Glomerular visceral epithelial cell (primary cell): ENCODE measurements around the gene FAM170A.

ENCODE experiments used
- DNase-seq: peaks from one replicate; pipeline ENCODE4 v3.0.0-alpha.2; 2016; ENCODE audit errors: extremely low spot score

FAM170A gene, protein sequence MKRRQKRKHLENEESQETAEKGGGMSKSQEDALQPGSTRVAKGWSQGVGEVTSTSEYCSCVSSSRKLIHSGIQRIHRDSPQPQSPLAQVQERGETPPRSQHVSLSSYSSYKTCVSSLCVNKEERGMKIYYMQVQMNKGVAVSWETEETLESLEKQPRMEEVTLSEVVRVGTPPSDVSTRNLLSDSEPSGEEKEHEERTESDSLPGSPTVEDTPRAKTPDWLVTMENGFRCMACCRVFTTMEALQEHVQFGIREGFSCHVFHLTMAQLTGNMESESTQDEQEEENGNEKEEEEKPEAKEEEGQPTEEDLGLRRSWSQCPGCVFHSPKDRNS

DNA sequence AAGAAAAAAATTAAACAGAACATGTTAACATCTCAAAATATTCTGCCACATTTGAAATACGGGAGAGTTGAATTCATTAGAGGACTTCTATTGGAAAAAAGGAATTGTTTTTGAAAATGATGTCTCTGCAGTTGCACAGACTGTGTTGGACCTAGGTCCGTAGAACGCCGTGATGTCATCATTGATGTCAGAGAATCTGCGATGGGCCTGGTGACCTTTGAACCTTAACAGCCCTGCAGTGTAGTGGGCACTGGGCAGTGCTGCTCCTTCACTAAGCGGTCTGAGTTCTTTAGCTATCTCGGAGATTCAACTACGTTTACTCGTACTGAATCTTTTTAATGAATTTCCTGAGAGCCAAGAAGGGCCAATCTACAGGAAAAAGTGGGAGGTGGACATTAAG is at the start of gene FAM170A:
Gene FAM170A, plus strand, starts transcription at position 220 of the 400 bp plus-strand sequence. CDS start 211 bp downstream, outside the sequence.
- DNase-seq, result no peak

- no peak for DNase-seq
These were observed 46.4 kb upstream of the FAM170A start for GRCh38 chr5:119582987-119583386.

DNA sequence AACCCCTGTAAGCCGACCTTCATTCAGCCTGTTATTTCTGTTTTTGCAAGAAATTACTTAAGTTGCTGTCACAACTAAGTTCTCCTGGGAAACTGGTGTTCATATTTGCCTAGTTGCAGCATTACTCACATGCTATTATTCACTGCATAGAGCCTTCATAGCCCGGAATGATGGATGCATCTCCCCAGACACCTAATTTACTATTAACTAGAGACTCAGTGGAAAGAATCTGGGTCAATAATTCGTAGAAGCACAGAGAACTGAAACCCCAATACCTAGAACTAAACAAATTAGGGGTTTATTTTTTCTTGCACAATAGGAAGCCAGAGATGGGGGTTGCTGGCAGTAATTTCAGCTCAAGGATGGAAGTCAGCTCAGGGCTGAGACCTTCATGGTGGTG is 45.7 kb upstream of the FAM170A start:
- DNase-seq, result no peak

- DNase-seq, result no peak
These were observed 33.3 kb upstream of the FAM170A start for GRCh38 chr5:119596046-119596445.

GRCh38 chr5:119597728-119598298 is 31.5 kb upstream of the FAM170A start:
- no peak for DNase-seq

DNA sequence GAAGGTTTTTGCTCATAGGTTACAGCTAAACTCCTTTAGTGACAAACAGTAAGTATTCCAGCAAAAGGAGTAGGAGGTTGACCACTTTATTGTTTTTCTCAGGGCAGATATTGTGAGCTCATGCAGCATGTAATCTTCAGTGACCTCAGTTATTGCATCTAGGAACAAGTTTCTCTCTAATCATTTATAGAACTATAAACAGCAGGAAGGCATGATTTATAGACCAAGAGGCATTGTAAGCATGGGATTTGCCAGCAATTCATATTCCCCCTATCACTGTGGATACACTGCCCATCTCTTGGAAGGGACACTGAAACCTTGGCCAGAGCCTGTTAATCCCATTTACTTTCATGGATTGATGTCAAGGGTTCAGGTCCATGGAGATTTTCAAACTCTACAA is 15.4 kb upstream of the FAM170A start:
- no peak for DNase-seq

DNA sequence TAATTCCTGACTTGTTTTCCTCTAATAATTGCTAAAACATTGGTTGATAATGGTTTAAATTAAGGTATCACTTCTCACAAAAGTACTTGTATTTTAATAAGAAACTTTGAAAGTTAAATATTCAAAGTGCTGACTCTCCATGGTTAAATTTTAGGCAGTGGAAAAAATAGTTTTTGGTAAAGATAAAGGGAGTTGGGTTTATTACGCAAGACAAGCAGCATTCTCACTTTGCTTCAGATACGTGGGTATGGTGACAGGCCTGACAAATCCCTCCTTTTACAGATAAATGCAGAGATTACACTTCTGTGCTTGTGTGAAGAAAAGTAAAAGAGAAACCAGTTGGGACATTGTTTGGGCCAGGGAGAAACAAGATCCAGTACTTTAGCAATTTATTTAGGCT is 14.5 kb upstream of the FAM170A start:
- DNase-seq, result no peak

- no peak for DNase-seq
These were observed 3.3 kb upstream of the FAM170A start for GRCh38 chr5:119626086-119626485.

DNA sequence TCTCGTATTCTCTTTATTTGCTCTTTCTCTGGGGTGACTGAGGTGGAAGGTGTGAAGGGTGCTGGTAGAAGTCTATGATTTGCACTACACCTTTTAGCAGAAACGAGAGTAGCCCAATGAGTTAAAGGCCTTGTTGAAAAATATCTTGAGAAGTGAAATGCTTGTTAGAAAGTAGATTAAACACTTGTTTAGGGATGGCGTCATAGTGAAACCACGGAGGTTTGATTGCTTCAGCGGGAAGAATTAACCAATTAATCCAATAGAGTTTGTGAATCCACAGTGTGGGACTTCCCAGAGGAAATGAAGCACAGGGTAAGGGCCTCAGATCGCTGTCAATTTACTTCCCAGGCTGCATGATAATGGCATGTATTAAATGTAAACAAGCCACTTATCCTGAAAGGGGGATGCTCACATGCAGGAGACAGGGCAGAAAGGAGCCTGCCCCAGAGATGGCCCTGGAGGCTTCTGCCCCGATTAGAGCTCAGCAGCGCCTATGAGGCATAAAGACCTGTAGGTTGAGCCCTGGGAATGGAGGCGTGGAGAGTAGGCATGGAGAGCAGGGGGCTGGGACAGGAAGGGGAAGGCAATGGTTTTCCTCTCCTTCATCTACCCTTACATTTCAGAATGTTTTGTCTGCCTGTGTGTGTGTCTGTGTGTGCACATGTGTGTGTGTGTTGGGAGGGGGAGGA is 1.5 kb downstream of the FAM170A start:
- DNase-seq, result no peak

- DNase-seq, result no peak
These were observed 2.3 kb downstream of the FAM170A start for GRCh38 chr5:119631660-119632059.

DNA sequence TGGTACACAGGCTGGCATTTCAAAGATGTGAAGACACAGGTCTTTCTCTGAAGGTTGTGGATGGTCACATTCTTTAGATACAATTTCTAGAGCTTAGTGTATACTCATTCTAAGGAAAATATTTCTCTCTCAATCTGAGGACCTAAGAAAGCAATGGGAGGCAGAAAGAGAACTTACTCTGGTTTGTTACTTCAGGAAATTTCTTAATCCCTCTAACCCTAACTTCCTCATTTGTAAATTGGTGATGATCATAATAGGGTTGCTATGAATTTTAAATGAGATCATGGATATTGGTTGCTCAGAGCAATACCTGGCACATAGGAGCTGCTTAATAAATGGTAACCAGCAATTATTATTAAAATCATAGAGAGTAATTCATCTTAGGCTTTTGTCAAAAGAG is 22.1 kb downstream of the FAM170A start:
- no peak for DNase-seq

DNA sequence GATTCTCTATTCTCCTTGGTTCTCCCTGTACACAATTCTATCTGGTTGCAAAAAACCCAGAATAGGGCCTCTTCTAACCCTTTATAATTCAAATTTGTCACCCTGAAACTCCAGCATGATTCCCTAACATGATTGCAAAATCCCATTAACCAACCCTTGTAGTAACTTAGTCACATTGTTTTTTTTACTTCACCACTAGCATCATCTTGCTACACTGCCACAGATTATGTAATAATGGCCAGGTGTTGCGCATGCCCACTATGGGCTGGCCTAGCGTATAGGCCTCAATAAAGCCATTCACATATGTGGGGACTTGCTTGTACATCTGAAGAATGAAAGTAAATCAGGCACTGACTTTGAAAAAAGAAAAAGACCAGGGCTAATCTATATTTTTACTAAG is 25.7 kb downstream of the FAM170A start:
- peak; percentile 18 for DNase-seq

DNA sequence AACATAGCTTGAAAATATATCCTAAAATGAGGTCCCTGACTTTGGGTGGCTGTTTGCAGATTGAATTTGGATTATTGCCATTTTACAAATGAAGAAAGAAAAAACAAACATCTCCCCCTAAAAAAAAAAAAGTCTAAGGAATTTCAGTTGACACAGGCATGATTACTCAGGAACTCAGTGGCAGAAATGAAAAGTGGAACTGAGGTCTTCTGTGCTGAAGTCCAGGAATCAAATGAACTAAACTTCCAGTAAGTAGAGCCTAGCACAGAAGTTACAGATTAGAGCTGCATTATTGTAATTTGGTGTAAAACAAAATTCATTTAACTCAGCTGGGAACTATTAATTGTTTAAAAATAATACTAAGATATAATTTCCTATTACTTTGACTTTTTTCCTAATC is 26.7 kb downstream of the FAM170A start:
- DNase-seq, result no peak

DNA sequence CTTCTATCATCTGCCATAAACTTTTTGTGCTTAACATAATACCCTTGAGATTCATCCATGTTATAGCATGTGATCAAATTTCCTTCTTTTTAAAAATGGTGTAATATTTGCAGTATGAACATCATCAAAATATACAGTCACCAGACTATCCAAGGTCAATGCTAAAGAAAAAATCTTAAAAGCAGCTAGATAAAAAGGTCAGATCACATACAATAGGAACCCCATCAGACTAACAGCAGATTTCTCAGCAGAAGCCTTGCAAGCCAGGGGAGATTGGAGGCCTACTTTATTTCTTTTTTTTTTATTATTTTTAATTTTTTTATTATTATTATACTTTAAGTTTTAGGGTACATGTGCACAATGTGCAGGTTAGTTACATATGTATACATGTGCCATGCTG is 37.2 kb downstream of the FAM170A start:
- no peak for DNase-seq

DNA sequence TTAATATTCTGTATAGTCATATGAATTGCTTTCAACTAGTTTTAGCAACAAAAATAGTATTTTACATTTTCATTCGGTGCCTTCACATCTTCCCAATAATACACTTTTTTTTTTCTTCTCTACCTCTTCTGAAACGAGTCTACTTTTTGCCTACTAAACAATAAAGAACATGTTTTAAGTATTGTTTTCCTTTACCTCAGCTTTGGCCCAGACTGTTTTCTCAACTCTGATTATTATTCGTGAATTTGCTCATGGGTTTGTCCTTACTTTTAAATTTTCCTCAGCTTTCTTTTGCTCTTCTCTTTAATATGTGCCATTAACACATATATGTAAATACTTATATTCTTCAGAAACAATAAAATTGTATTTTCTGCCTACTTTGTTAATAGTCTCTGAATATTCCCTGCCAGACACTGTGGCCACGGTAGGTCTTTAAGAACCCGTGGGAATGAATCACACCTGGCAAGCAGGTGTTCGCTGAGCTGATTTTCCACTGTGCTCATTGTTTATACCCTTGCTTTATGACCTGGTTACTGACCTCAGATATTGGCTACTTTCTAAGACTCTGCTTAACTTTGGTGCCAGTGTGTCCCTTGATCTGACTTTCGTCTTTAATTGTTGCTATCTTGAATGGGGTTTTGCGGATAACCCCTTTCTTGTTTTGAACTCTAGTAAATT is 49.1 kb downstream of the FAM170A start:
- no peak for DNase-seq

GRCh38 chr5:119680080-119680479 is 50.7 kb downstream of the FAM170A start:
- no peak for DNase-seq

GRCh38 chr5:119681734-119682133 is 52.4 kb downstream of the FAM170A start:
- DNase-seq, result no peak

- no peak for DNase-seq
These were observed 53.0 kb downstream of the FAM170A start for GRCh38 chr5:119682372-119682771.
